ENCODE results near the gene SPSB3.

Gene SPSB3

GRCh38 chr16:1762196-1762878 lies 20.0 kb downstream of the SPSB3 start:
- no peak for DNase-seq

- DNase-seq = no peak
Measured at GRCh38 chr16:1761751-1762150, 20.6 kb downstream of the SPSB3 start.

GRCh38 chr16:1760911-1761310 lies 21.5 kb downstream of the SPSB3 start:
- DNase-seq = no peak

GRCh38 chr16:1759511-1759910 lies 22.9 kb downstream of the SPSB3 start:
- DNase-seq = no peak

- DNase-seq = no peak
Measured at GRCh38 chr16:1758923-1759322, 23.4 kb downstream of the SPSB3 start.

- DNase-seq = no peak
Measured at GRCh38 chr16:1757714-1758461, 24.5 kb downstream of the SPSB3 start.

- no peak for DNase-seq
Measured at GRCh38 chr16:1754204-1754603, 28.2 kb downstream of the SPSB3 start.

GRCh38 chr16:1752853-1753252 lies 29.5 kb downstream of the SPSB3 start:
- no peak for DNase-seq

GRCh38 chr16:1751946-1752345 lies 30.4 kb downstream of the SPSB3 start:
- no peak for DNase-seq

- no peak for DNase-seq
Measured at GRCh38 chr16:1749152-1750117, 32.9 kb downstream of the SPSB3 start.

GRCh38 chr16:1747934-1748333 lies 34.4 kb downstream of the SPSB3 start:
- DNase-seq = no peak

- DNase-seq = no peak
Measured at GRCh38 chr16:1746693-1747195, 35.6 kb downstream of the SPSB3 start.

- DNase-seq = no peak
Measured at GRCh38 chr16:1745900-1746692, 36.3 kb downstream of the SPSB3 start.

GRCh38 chr16:1745181-1745899 lies 37.0 kb downstream of the SPSB3 start:
- no peak for DNase-seq

- DNase-seq = no peak
Measured at GRCh38 chr16:1744338-1744840, 38.0 kb downstream of the SPSB3 start.

- DNase-seq = no peak
Measured at GRCh38 chr16:1743376-1744337, 38.7 kb downstream of the SPSB3 start.

GRCh38 chr16:1741553-1742165 lies 40.7 kb downstream of the SPSB3 start:
- DNase-seq = no peak

GRCh38 chr16:1740781-1741490 lies 41.4 kb downstream of the SPSB3 start:
- DNase-seq = no peak

GRCh38 chr16:1740234-1740633 lies 42.1 kb downstream of the SPSB3 start:
- DNase-seq = no peak

Measured in NCI-H2107 (cell line).